HG02970 (cell line): ENCODE data around the gene PROCA1.
"Not testable (repeated sequence)": the region's sequence is repeated elsewhere in the genome, so short reads cannot be mapped to it uniquely, and the experiment has no call there.

Source experiments
- ATAC-seq: cut with Tn5 transposase; IDR thresholded peaks from one replicate; pipeline ENCODE4 v1.9.1; 2021; ENCODE audit warnings: mild to moderate bottlenecking, moderate library complexity, moderate number of reproducible peaks; ENCODE audit not compliant: unreplicated experiment, low FRiP score

PROCA1 gene

DNA sequence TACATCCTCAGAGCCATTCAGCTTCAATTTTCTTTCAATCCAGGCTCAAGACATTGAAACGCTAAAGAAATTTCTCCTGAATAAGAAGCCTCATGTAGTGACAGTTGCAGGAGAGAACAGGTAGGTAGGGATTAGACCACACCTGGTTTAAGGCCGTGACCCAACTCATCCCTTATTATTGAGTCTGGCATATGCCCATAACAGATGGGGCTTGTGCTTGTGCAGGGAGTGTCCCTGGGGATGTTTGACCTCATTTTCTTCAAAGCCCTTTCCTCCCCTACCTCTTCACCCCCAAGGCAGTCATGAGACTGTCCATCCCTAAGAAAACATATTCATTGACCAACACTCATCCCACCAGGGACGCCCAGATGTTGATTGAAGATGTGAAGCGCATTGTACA is 25.4 kb downstream of the PROCA1 start:
- no peak for ATAC-seq

DNA sequence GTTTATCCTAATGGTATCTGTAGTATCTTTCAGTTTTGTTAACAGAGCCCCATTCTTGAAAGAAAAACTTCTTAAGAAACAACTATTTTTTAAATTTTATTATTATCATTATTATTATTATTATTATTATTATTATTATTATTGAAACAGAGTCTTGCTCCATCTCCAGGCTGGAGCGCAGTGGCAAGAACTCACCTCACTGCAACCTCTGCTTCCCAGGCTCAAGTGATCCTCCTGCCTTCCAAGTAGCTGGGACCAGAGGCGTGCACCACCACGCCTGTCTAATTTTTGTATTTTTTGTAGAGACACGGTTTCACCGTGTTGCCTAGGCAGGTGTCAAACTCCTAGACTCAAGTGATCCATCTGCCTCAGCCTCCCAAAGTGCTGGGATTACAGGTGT is 26.3 kb downstream of the PROCA1 start:
- ATAC-seq, result no peak

DNA sequence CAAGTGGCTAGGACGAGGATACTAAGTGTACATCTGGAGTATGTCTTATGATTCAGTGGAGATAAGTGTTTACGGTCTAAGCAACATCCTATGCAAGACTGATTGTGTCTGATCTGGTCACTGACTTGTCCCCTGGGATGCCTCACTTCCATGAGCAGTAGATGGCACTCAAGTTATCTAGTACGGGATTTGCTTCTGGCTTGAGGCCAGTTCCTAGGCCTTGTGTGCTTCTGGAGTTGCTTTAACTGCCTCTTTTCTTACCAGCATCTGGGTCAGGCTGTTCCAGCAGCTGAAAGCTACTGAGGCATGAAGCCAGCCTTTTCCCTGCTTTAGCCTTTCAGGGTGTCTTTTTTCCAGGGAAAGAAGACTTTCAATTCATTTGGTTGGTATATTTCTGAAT is 26.7 kb downstream of the PROCA1 start:
- no peak for ATAC-seq

DNA sequence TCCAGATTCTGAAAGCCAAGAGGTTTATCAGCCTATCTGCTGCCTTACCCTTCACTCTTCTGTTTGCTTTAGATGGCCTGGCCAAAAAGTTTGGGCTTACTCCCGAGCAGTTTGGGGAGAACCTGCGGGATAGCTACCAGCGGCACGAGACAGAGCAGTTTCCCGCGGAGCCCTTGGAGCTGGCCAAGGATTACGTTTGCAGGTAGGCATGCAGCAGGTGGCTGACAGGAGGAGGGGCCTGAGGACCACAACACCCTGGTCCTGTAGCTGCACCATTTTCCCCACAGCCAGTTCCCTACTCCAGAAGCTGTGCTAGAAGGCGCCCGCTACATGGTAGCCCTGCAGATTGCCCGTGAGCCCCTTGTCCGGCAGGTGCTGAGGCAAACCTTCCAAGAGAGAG is 29.0 kb downstream of the PROCA1 start:
- ATAC-seq, result no peak

DNA sequence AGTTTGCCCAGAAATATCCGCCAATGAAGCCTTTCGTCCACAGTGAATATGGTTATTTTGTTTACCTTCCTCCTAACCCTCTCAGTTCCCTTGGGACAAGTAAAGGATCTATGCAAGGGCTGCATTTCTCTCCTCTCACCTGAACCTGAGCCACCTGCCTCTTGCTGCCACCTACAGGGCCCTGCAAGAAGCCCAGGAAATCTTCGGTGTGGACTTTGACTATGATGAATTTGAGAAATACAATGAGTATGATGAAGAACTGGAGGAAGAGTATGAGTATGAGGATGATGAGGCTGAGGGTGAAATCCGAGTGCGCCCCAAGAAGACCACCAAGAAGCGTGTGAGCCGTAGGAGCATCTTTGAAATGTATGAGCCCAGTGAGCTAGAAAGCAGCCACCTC is 35.7 kb downstream of the PROCA1 start:
- ATAC-seq, result no peak

DNA sequence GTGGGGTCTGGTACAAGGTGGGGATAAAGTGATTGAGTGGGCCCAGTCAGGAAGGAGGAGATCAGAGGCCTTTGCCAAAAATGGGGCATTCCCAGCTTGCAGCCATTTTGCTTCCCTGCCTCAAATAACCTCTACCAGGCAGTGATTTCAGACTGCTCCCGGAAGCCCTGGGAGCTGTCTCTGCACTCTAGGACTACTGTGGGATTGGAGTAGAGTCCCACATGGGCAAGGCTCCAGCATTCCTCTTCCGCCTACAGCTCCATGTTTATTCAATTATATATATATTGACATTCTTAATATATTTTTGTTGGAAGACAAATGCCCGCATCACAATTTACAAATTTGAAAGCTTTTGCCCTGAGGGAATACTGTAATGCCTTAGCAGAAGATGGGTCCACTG is 36.2 kb downstream of the PROCA1 start:
- ATAC-seq, result no peak

DNA sequence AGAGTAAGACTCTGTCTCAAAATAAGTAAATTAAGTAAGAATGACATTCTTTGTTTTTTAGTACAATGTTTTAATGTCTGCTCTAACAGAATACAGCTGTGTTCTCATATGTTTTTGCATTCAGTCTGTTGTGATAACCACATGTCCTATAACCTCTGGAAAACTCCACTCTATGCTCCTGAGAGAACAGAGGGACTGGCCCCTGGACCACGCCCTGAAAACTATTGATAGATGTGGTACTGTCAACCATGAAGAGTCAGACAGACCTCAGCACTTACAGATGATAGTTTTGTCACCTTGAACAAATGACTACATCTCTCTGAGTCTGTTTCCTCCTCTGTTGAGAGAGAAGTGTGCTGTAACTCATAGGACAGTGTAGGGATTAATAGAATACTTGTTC is 41.8 kb downstream of the PROCA1 start:
- ATAC-seq, result no peak

DNA sequence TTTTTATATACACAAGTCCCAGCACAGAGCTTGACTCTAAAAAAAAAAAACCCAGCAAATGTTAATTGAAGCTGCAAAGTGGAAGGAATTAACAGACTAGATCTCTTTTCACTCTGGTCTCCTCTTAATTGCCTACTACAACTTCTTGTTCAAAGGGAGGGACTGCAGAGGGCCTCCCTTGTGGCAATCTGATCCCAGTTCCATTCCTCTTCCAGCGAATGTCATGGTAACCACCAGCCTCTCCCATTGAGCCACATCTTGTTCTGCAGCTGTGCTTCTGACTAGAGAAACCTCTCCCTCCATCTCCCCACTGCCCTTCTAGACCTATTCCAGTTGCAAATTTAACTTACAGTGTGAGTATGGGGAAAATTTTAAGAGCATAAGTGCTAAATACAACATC is 43.8 kb downstream of the PROCA1 start:
- no peak for ATAC-seq

DNA sequence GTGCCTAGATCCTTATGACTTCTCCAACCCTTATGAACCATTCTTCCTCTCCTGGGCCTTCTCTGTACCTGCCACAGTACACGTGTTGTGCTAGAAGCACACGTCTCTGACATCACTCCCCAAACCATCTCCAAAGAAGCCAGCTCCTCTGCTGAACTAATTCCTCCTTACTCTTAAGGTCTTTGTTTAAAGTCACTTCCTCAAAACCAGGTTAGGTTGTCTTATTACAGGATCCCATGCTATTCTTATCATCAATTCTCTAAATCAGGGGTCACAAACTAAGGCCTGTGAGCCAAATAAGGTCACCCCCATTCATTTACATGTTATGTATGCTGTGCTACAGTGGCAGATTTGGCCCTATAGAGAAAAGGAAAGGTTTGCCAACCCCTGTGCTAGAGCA is 45.7 kb downstream of the PROCA1 start:
- ATAC-seq, result no peak

DNA sequence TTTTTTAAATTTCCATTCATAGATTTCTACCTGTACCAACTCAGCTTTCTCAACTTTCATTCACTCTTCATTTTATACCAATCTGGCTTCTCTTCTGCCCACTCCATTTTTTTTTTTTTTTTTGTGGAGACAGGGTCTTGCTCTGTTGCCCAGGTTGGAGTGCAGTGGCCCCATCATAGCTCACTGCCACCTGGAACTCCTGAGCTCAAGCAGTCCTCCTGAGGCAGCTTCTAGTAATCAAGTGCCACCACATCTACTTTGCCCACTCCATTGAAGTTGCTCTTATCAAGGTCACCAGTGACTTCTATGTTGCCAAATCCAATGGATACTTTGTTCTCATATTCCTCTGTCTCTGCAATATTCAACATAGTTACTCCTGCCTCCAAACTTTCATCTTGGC is 48.0 kb downstream of the PROCA1 start:
- ATAC-seq, result no peak

DNA sequence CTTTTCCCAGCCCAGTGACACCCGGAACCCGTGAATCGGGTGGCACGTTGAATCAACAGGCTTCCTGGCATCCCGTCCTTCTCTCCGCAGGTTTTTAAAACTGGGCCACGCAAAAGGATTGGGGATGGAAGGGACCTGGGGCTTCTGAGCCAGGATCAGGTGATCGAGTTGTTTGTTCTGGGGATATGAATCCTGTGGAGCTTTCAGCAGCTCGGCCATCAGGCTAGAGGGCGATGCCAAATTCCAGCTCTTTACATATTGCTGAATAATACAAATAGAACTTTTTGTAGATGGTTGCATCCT is 49.2 kb downstream of the PROCA1 start:
- ATAC-seq, result peak; percentile 6

DNA sequence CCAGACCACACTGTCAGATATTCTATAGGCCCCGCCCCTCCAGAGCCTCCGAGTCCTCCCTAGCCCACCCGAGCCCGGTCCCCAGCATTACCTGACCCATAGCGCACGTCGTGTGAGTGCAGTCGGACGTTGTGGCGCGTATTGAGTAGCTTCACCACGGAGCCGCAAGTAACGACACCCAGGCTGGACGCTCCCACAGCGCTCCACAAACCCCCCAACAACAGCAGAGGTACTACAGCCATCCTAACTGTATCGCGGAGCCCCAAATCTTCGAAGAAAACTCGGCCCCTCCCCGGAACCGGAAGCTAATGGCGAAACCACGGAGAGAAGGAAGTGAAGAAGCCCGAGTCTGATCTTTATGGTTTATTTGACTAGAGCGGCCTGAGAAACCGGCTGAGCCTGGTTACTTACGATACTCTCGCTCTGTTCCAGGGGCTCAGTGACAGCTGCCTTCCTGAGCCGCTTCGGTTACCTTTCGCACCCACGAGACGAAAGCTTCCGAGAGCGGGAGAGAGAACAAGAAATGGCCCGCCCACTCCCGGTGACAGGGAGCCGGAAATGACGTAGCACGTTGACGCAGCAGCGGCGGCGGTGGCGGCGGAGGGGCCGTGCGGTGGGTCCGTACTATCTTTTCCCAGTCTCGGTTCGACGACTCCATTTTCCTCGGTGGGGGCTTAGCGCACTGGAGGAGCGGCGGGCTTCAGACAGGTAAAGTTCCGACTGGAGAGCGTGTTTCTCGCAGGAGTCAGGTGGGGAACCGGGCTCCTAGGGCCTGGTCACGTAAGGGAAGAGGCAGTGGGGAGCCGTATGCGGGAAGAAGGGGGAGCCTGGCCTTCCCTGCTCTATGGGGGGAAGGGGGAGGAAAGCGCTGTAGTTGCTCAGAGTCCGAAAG is 49.8 kb downstream of the PROCA1 start, which contains the start of the genes SDF2 and SUPT6H:
SDF2 (minus strand) TSS at position 272 of the 892 bp plus-strand sequence; CDS start at position 242, 30 bp downstream.
SUPT6H (plus strand) TSS at position 571 of the 892 bp plus-strand sequence. CDS start 11,197 bp downstream, outside the sequence.
- ATAC-seq, result peak; percentile 80

DNA sequence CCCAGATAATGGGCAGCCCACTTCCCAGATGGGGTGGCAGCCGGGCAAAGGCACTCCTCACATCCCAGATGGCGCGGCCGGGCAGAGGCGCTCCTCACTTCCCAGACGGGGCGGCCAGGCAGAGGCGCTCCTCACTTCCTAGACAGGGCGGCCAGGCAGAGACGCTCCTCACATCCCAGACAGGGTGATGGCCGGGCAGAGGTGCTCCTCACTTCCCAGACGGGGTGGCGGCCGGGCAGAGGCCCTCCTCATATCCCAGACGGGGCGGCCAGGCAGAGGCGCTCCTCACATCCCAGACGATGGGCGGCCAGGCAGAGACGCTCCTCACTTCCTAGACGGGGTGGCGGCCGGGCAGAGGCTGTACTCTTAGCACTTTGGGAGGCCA is 52.2 kb downstream of the PROCA1 start:
- not testable (repeated sequence) for ATAC-seq

DNA sequence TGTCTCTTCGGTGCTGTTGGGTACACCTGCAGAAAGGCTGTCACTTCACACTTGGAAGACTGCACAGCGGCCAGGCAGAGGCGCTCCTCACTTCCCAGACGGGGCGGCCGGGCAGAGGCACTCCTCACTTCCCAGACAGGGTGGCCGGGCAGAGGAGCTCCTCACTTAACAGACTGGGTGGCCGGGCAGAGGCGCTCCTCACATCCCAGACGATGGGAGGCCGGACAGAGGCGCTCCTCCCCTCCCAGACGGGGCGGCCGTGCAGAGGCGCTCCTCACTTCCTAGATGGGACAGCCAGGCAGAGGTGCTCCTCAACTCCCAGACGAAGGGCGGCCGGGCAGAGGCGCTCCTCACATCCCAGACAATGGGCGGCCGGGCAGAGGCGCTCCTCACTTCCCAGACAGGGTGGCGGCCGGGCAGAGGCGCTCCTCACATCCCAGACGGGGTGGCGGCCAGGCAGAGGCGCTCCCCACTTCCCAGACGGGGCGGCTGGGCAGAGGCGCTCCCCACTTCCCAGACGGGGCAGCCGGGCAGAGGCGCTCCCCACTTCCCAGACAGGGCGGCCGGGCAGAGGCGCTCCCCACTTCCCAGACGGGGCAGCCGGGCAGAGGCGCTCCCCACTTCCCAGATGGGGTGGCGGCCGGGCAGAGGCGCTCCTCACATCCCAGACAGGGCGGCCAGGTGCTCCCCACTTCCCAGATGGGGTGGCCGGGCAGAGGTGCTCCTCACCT is 52.8 kb downstream of the PROCA1 start:
- ATAC-seq, result not testable (repeated sequence)

DNA sequence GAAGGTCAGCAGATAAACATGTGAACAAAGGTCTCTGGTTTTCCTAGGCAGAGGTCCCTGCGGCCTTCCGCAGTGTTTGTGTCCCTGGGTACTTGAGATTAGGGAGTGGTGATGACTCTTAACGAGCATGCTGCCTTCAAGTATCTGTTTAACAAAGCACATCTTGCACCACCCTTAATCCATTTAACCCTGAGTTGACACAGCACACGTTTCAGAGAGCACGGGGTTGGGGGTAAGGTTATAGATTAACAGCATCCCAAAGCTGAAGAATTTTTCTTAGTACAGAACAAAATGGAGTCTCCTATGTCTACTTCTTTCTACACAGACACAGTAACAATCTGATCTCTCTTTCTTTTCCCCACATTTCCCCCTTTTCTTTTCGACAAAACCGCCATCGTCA is 53.3 kb downstream of the PROCA1 start:
- ATAC-seq, result not testable (repeated sequence)

DNA sequence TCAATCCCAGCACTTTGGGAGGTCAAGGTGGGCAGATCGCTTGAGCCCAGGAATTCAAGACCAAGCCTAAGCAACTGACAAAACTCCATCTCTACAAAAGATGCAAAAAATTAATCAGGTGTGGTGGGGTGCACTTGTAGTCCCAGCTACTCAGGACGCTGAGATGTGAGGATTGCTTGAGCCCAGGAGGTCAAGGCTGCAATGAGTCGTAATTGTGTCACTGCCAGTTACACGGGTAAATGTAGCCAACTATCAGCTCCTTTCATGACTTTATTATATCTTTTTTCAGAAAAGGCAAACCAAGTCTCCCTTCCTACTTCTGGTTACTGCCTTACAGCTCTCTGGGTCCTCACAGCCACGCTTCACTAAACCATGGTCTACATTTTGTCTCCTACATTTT is 53.9 kb downstream of the PROCA1 start:
- ATAC-seq, result no peak

DNA sequence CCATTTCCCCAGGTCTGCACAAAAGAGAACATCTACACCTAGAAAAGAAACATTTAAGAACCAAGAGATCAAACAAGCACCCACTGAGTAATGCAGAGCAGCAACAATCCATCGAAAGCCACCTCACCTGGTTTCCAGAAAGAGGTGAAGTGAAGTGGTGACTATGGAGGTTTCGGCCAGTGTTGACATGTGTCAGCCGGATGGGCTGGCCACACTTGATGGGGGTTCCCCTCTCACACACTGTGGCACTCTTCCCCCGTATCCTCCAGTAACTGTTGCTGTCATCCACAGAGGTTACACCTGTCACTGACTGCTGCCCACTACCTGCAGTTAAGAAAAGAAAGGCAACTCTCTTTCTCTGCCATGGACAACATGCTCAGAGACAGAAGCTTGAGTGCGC is 56.5 kb downstream of the PROCA1 start:
- no peak for ATAC-seq
